ENCODE measurements around the gene FOXM1. TPM values are rescaled to one million over a fixed set of nuclear protein-coding genes. Genes with fewer than 3 reads are reported as not detected.

Gene FOXM1
- total and polyA plus RNA-seq, 10 of the 15 experiments (the other 5 are each of a cell fraction or from before 2014, with no cell fraction given), result 15.1 to 63.2 (median 34.2) TPM

- TF ChIP-seq CREB1 (IDR thresholded peaks at IDR 0.05; ENCODE audit: low read depth), result no peak
- no peak for TF ChIP-seq CEBPZ (IDR thresholded peaks at IDR 0.05; ENCODE audit: low read depth, low read length)
- no peak for TF ChIP-seq SP1 (IDR thresholded peaks at IDR 0.05; ENCODE audit: low read depth, low read length)
- no peak for TF ChIP-seq GABPA (IDR thresholded peaks at IDR 0.05; ENCODE audit: low read depth)
- TF ChIP-seq MLLT1 (IDR thresholded peaks at IDR 0.05), result no peak
- no peak for TF ChIP-seq ASH2L (IDR thresholded peaks at IDR 0.05; ENCODE audit: borderline replicate concordance, low read depth)
Measured at GRCh38 chr12:2893007-2893406, 16.0 kb upstream of the FOXM1 start (continued).

GRCh38 chr12:2892246-2892645, 15.3 kb upstream of the FOXM1 start:
- no peak overlapping the region for H3K4me2 ChIP-seq (ENCODE audit: control insufficient read depth, insufficient read depth)
- ChIA-PET RAD21 (ENCODE audit: unreplicated experiment) (no interaction called here), CTCF (no interaction called here), SMC1A (ENCODE audit: uncharacterized antibody, unreplicated experiment) (no interaction called here), POLR2A (interaction anchor here (0.6 to 1.2 kb wide), 3 partner anchors 12 to 16 kb away, joined by 3 to 7 read pairs (median 3); no protein-coding TSS in a partner anchor)
- H3K27me3 ChIP-seq (replicated peaks in 1 of 2; ENCODE audit: control insufficient read depth in 2 of 2, insufficient read depth in 2 of 2, low read length in 1 of 2), result no peaks in the 10 kb centered on the region
- in situ Hi-C loops (cut with MboI), result no loop called here
- intact Hi-C loops (cut with micrococcal nuclease; ENCODE audit: unreplicated experiment), result loop anchor here (5.0 kb wide), 1 partner anchor 40 kb away; no protein-coding TSS in a partner anchor
- 85% methylated on average over 5 of the region's 12 CpGs for WGBS (ENCODE audit: insufficient coverage, insufficient replicate concordance, low lambda C conversion rate, missing lambda C conversion rate)
- FAIRE-seq (no peak), DNase-seq (ENCODE audit: low read depth, low spot score) (no peak), ATAC-seq (no peak)
- H3K9ac ChIP-seq (ENCODE audit: control insufficient read depth, insufficient read depth, low read length), result no peak overlapping the region
- no peak overlapping the region for H3K4me3 ChIP-seq
- H3K4me1 ChIP-seq (ENCODE audit: control insufficient read depth, insufficient read depth, low read length), result peaks cover 4% of the 10 kb centered on the region
- H3K27ac ChIP-seq (ENCODE audit: control insufficient read depth, insufficient read depth), result no peak overlapping the region
- BruUV-seq (replicated peaks), result no TSS peak
- peaks cover 0 to 5% of the 10 kb centered on the region in 2 experiments; a peak in 2 of 4 replicates for H3K36me3 ChIP-seq (ENCODE audit: control insufficient read depth in 2 of 2, insufficient read depth in 2 of 2, low read length in 1 of 2)
- no peaks in the 10 kb centered on the region for H3K9me3 ChIP-seq (replicated peaks; ENCODE audit: control insufficient read depth, insufficient read depth, low read length)
- no peaks in the 10 kb centered on the region for H4K20me1 ChIP-seq (ENCODE audit: control insufficient read depth, insufficient read depth)
- TF ChIP-seq SIN3A (IDR thresholded peaks at IDR 0.05; ENCODE audit: low read depth, low read length), result no peak
- TF ChIP-seq SRF (IDR thresholded peaks at IDR 0.05; ENCODE audit: low read depth in 2 of 2, low read length in 2 of 2), result no peak
- TF ChIP-seq TCF7 (IDR thresholded peaks at IDR 0.05; ENCODE audit: borderline replicate concordance), result no peak
- TF ChIP-seq SMC3 (IDR thresholded peaks at IDR 0.05; ENCODE audit: borderline replicate concordance, low read length), result no peak
- TF ChIP-seq ZNF207 (IDR thresholded peaks at IDR 0.05; ENCODE audit: borderline replicate concordance), result no peak
- no peak for TF ChIP-seq HCFC1 (IDR thresholded peaks at IDR 0.05; ENCODE audit: low read length)
- TF ChIP-seq E2F4 (IDR thresholded peaks at IDR 0.05; ENCODE audit: low read depth, low read length), result no peak
- no peak for TF ChIP-seq RB1 (IDR thresholded peaks at IDR 0.05; ENCODE audit: borderline replicate concordance)
- TF ChIP-seq SPI1 (IDR thresholded peaks at IDR 0.05; ENCODE audit: borderline replicate concordance, insufficient read depth, low read depth, low read length), result no peak
- H2AFZ ChIP-seq (ENCODE audit: control insufficient read depth, low read depth, low read length), result no peak overlapping the region
- H3K79me2 ChIP-seq (ENCODE audit: control insufficient read depth, insufficient read depth, low read length), result peaks cover 2% of the 10 kb centered on the region; the same call in 1 of the 2 replicates

Measured in GM12878 (cell line).